PFSK-1 (cell line): ENCODE measurements around the gene NPPA.

Source experiments
- FOXP2 ChIP-seq: optimal IDR thresholded peaks from 2 replicates; pipeline ENCODE3; 2011; ENCODE audit warnings: borderline replicate concordance, control low read depth, inconsistent platforms; ENCODE audit not compliant: insufficient read depth; ENCODE audit errors: extremely low read length, extremely low read depth
- POLR2AphosphoS5 ChIP-seq: IDR thresholded peaks from 2 replicates; pipeline ENCODE4 v1.6.1; 2012; ENCODE audit warnings: low read depth, mild to moderate bottlenecking, control low read depth, low read length, moderate library complexity
- REST ChIP-seq, 2 experiments: IDR thresholded peaks; 2 replicates each; pipeline versions ENCODE4 v1.6.1 to v1.8.0; 2011 to 2012; ENCODE audit warnings: low read depth in 2 of 2, low read length in 2 of 2, control low read depth in 1 of 2, inconsistent platforms in 1 of 2, mild to moderate bottlenecking in 1 of 2, moderate library complexity in 1 of 2; ENCODE audit not compliant: insufficient read depth in 1 of 2
- SIN3A ChIP-seq: IDR thresholded peaks from 2 replicates; pipeline ENCODE4 v1.6.1; 2012; ENCODE audit warnings: mild to moderate bottlenecking, low read length, moderate library complexity, borderline replicate concordance; ENCODE audit not compliant: insufficient read depth
- TAF1 ChIP-seq: IDR thresholded peaks from 2 replicates; pipeline ENCODE4 v1.6.1; 2012; ENCODE audit warnings: low read length, control low read depth, borderline replicate concordance; ENCODE audit not compliant: insufficient read depth

Gene NPPA

GRCh38 chr1:11858968-11859871, 11.6 kb upstream of the NPPA start:
- TF ChIP-seq REST (IDR thresholded peaks at IDR 0.05; ENCODE audit: insufficient read depth in 1 of 2, low read depth in 2 of 2, low read length in 2 of 2) (peak; percentile 98), SIN3A (no peak)

- no peak for TF ChIP-seq SIN3A
- TF ChIP-seq FOXP2 = no peak
- no peak for TF ChIP-seq REST (IDR thresholded peaks at IDR 0.05; ENCODE audit: insufficient read depth in 1 of 2, low read depth in 2 of 2, low read length in 2 of 2)
- no peak for TF ChIP-seq POLR2AphosphoS5
- no peak for TF ChIP-seq TAF1
Measured at GRCh38 chr1:11858613-11858967, 11.0 kb upstream of the NPPA start, which contains the start of gene NPPB. NPPB (minus strand) TSS chr1:11858945; CDS start chr1:11858833, 112 bp downstream.

- no peak for TF ChIP-seq POLR2AphosphoS5
- no peak for TF ChIP-seq TAF1
- 0 out of 4 replicates have a peak, but pooled peaks of 1 of the 2 experiments have one; percentile 8 for TF ChIP-seq REST (IDR thresholded peaks at IDR 0.05; ENCODE audit: insufficient read depth in 1 of 2, low read depth in 2 of 2, low read length in 2 of 2)
- no peak for TF ChIP-seq FOXP2
- no peak for TF ChIP-seq SIN3A
Measured at GRCh38 chr1:11858158-11858557, 10.6 kb upstream of the NPPA start.

- TF ChIP-seq POLR2AphosphoS5 (no peak), REST (IDR thresholded peaks at IDR 0.05; ENCODE audit: insufficient read depth in 1 of 2, low read depth in 2 of 2, low read length in 2 of 2) (0 out of 4 replicates have a peak, but pooled peaks of 1 of the 2 experiments have one; percentile 37)
Measured at GRCh38 chr1:11857164-11857851, 9.7 kb upstream of the NPPA start.

GRCh38 chr1:11856698-11857097, 9.1 kb upstream of the NPPA start:
- no peak for TF ChIP-seq REST (IDR thresholded peaks at IDR 0.05; ENCODE audit: insufficient read depth in 1 of 2, low read depth in 2 of 2, low read length in 2 of 2)
- no peak for TF ChIP-seq FOXP2
- no peak for TF ChIP-seq SIN3A
- TF ChIP-seq TAF1 = no peak
- TF ChIP-seq POLR2AphosphoS5 = no peak
